NCI-H748 (cell line): ENCODE measurements around the gene RNU6-1.

Experiments used
- DNase-seq: peaks from one replicate; lab custom pipeline; 2025; ENCODE audit not compliant: unreplicated experiment; lab: John Stamatoyannopoulos, UW

Gene RNU6-1

GRCh38 chr15:67803996-67804843 is 35.6 kb downstream of the RNU6-1 start:
- DNase-seq, result no peak

- DNase-seq, result no peak
Observed at GRCh38 chr15:67803299-67803698, 36.5 kb downstream of the RNU6-1 start.

GRCh38 chr15:67801926-67802914 is 37.6 kb downstream of the RNU6-1 start:
- no peak for DNase-seq

- no peak for DNase-seq
Observed at GRCh38 chr15:67801142-67801541, 38.7 kb downstream of the RNU6-1 start.

GRCh38 chr15:67799801-67800205 is 40.0 kb downstream of the RNU6-1 start:
- DNase-seq, result no peak

- DNase-seq, result no peak
Observed at GRCh38 chr15:67796196-67797127, 43.4 kb downstream of the RNU6-1 start.

- DNase-seq, result no peak
Observed at GRCh38 chr15:67794832-67795574, 44.8 kb downstream of the RNU6-1 start.

GRCh38 chr15:67792250-67792942 is 47.4 kb downstream of the RNU6-1 start:
- DNase-seq, result no peak

GRCh38 chr15:67790610-67791319 is 49.1 kb downstream of the RNU6-1 start:
- DNase-seq, result peak; percentile 15
